H1 (cell line): Measurements from ENCODE around the gene NGEF. TPM values are rescaled to one million over a fixed set of nuclear protein-coding genes. Genes with fewer than 3 reads are reported as not detected.
A peak's percentile ranks its signal among the peaks of the same experiment; 100 is the strongest.

Experiments used
- CREB1 ChIP-seq: IDR thresholded peaks from 2 replicates; pipeline ENCODE4 v1.6.1; 2012; ENCODE audit warnings: inconsistent platforms
- FOSL1 ChIP-seq: IDR thresholded peaks from 2 replicates; pipeline ENCODE4 v1.6.1; 2011; ENCODE audit warnings: mild to moderate bottlenecking, low read depth, low read length, moderate library complexity; ENCODE audit not compliant: insufficient read depth
- HDAC2 ChIP-seq, 2 experiments: fragments of 300-600 bp in 1 of 2; sonication (generic) in 1 of 2; IDR thresholded peaks; 2 replicates each; pipeline ENCODE4 v1.6.1; 2011 to 2012; ENCODE audit warnings: low read depth in 2 of 2, low read length in 2 of 2, mild to moderate bottlenecking in 2 of 2, moderate library complexity in 2 of 2, borderline replicate concordance in 1 of 2, inconsistent platforms in 1 of 2
- KDM4A ChIP-seq: IDR thresholded peaks from one replicate; pipeline ENCODE4 v1.7.1; 2012; ENCODE audit warnings: low read depth, mild to moderate bottlenecking, moderate library complexity, low read length, inconsistent platforms; ENCODE audit not compliant: severe bottlenecking
- RXRA ChIP-seq: IDR thresholded peaks from 2 replicates; pipeline ENCODE4 v1.6.1; 2011; ENCODE audit warnings: low read depth, mild to moderate bottlenecking, low read length, moderate library complexity; ENCODE audit not compliant: insufficient read depth
- polyA plus RNA-seq, 7 experiments: library from polyadenylated mRNA; depleted of rRNA in 3 of 7; stranded (reverse) in 5 of 7; unstranded in 2 of 7; fragments of >200 nt in 5 of 7; fragments of 200-250 nt in 2 of 7; gene quantifications; 1 replicate in 5 of 7; 2 replicates in 1 of 7; 4 replicates in 1 of 7; pipeline versions ENCODE4 v1.2.1 to v1.2.3, GENCODE V29; 2011 to 2013; ENCODE audit warnings: missing spikeins in 2 of 7, mixed read lengths in 2 of 7
- total RNA-seq: library from RNA; stranded (reverse); fragmentation: NEBNext Ultra II Directional; extraction: Animal tissue kit (Norgen Biotek cat#: 25700); gene quantifications from 2 replicates; pipeline ENCODE4 v1.2.1, GENCODE V29; 2021
- TF ChIP-seq, protein P1 (sequence below): IDR thresholded peaks from 2 replicates; pipeline ENCODE4 v1.6.1; 2011; ENCODE audit warnings: low read length, improper control_type of control experiment

The NGEF gene
- total and polyA plus RNA-seq, 2 of the 8 experiments (the other 6 are each of a cell fraction or from before 2014, with no cell fraction given), result 2.7 to 3.2 TPM

DNA sequence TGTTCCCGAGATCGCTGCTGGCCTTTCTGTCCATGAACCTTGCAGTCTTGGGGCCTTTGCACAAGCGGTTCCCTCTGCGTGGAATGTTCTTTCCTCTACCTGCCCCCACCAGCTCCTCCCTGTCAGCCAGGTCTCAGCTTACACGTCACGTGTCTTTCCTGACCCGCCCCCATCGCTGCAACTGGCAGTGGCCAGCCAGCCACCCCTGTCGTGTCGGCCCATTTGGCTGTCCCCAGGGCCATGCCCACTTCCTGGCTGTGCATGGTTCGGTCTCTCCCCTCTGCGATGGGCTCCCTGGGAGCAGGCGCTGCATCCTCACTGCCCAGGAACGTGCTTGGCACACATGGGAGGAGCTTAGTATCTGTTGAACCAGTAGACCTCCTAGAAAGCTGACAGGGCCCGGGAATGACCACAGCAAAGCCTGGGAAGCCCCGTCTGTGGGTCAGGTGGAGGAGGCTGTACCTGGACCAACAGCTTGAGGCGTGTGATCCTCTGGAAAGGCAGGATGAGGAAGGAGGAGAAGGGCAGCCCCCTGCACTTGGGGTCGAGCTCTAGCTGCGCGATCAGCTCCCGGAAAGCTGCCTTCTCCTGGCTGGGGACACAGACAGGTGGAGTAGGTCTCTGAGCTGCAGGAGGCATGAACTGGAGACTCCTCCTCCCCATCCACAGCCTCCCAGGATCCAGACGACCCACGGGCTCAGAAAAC is 122.0 kb downstream of the NGEF start (continued):
- TF ChIP-seq, protein P1, sequence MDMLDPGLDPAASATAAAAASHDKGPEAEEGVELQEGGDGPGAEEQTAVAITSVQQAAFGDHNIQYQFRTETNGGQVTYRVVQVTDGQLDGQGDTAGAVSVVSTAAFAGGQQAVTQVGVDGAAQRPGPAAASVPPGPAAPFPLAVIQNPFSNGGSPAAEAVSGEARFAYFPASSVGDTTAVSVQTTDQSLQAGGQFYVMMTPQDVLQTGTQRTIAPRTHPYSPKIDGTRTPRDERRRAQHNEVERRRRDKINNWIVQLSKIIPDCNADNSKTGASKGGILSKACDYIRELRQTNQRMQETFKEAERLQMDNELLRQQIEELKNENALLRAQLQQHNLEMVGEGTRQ, result peak; percentile 84
- no peak for TF ChIP-seq KDM4A
- TF ChIP-seq HDAC2 (IDR thresholded peaks at IDR 0.05; ENCODE audit: borderline replicate concordance in 1 of 2, low read depth in 2 of 2, low read length in 2 of 2), result no peak
- no peak for TF ChIP-seq RXRA
- TF ChIP-seq CREB1, result peak; percentile 43
- no peak for TF ChIP-seq FOSL1
